GM18526 (cell line): Measurements from ENCODE around the gene PUSL1.

Experiments
- POLR2A ChIP-seq: IDR thresholded peaks from 3 replicates; pipeline ENCODE4 v1.6.1; 2011; ENCODE audit not compliant: insufficient read length; ENCODE audit errors: extremely low read depth

The PUSL1 gene

GRCh38 chr1:1354271-1355247 lies 46.2 kb downstream of the PUSL1 start:
- TF ChIP-seq POLR2A = no peak

DNA sequence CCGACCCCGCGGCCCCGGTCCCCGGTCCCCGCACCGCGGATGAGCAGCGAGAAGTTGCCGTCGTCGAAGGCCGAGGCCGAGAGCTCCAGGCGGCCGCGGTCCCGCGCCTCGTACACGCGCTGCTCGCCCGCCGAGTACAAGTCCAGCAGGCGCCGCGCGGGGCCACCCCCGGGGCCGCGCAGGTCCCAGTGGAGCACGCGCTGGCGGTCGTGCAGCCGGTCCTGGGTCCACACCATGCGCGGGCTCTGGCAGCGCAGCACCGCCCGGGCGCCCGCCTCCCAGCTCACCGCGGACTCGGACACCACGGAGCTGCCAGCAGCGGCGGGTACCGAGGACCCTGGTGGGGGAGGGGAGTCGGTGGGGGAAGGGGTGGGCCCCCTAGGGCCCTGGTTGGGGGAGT lies 47.0 kb downstream of the PUSL1 start:
- no peak for TF ChIP-seq POLR2A

DNA sequence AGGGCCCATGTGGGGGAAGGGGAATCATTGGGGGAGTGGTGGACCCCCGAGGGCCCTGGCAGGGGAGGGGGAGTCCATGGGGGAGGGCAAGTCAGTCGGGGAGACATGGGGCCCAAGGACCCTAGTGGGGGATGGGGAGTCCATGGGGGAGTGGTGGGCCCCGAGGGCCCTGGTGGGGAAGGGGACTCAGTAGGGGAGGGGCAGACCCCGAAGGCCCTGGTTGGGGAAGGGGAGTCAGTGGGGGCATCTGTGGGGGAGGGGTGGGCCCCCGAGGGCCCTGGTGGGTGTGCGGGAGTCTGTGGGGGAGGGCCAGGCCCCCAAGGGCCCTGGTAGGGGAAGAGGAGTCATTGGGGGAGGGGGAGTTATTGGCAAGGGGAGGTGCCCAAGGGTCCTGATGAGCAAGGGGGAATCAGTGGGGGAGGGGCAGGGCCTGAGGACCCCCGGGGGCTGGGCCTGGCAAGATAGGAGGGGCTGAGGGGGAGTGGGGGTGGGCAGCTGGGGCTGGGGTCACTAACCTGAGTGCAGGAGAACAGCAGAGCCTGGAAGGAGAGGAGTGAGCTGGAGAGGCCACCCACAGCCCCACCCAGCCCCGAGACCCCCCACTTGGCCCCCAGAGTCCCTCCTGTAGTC lies 47.9 kb downstream of the PUSL1 start:
- TF ChIP-seq POLR2A = no peak

DNA sequence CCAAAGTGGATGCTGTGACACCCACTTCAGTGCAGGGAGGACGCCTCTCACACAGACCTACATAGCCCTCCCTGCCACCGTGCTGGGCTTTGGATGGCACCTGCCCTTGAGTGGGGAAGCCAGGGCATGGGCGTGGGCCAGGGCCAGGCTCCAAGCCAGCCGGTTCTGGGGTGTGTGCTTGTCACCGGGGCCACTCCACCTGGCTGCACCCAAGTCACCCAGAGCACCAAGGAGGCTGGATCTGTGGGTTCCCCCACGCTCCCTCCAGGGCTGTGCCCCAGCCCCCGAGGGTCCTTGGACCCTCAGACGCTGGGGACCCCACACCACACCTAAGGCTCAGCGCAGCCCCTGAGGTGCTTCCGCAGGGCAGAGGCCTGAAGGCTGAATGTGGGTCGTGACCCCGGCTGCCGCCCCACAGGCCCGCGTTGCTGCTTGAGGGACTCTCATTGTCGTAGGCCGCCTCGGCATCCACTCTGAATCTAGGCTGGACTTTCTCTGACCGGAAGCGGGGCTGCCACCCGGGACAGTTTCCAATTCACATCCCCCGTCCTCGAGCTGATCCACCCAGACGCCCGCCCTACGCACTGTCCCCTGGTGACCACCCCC lies 48.5 kb downstream of the PUSL1 start:
- TF ChIP-seq POLR2A = no peak

- TF ChIP-seq POLR2A = no peak
Observed at GRCh38 chr1:1357871-1358432, 49.6 kb downstream of the PUSL1 start.

- TF ChIP-seq POLR2A = no peak
Observed at GRCh38 chr1:1358433-1359271, 50.3 kb downstream of the PUSL1 start, which contains the start of gene MXRA8. MXRA8 (minus strand) TSS chr1:1358555; CDS start chr1:1358504, 51 bp downstream.

GRCh38 chr1:1359308-1359663 lies 50.9 kb downstream of the PUSL1 start:
- no peak for TF ChIP-seq POLR2A

- no peak for TF ChIP-seq POLR2A
Observed at GRCh38 chr1:1359664-1360468, 51.5 kb downstream of the PUSL1 start.

GRCh38 chr1:1360506-1361169 lies 52.2 kb downstream of the PUSL1 start:
- no peak for TF ChIP-seq POLR2A
